Dedifferentiated amniotic fluid mesenchymal stem cell (primary cell): Measurements from ENCODE around the gene ERBB4.
A peak's percentile ranks its signal among the peaks of the same experiment; 100 is the strongest.

Source experiments
- DNase-seq: peaks from one replicate; pipeline ENCODE4 v3.0.0-alpha.2; 2016; ENCODE audit errors: extremely low spot score

The ERBB4 gene

GRCh38 chr2:211836409-211836808 lies 702.2 kb downstream of the ERBB4 start:
- DNase-seq, result no peak

GRCh38 chr2:211835695-211836094 lies 702.9 kb downstream of the ERBB4 start:
- DNase-seq, result no peak

- no peak for DNase-seq
These were observed 704.9 kb downstream of the ERBB4 start for GRCh38 chr2:211833582-211834279.

- DNase-seq, result no peak
These were observed 708.9 kb downstream of the ERBB4 start for GRCh38 chr2:211829725-211830124.

- DNase-seq, result no peak
These were observed 714.6 kb downstream of the ERBB4 start for GRCh38 chr2:211823886-211824479.

- no peak for DNase-seq
These were observed 715.8 kb downstream of the ERBB4 start for GRCh38 chr2:211822686-211823335.

GRCh38 chr2:211816754-211817153 lies 721.8 kb downstream of the ERBB4 start:
- DNase-seq, result no peak

- DNase-seq, result no peak
These were observed 726.0 kb downstream of the ERBB4 start for GRCh38 chr2:211812587-211812986.

- no peak for DNase-seq
These were observed 735.9 kb downstream of the ERBB4 start for GRCh38 chr2:211802666-211803065.

- DNase-seq, result no peak
These were observed 738.6 kb downstream of the ERBB4 start for GRCh38 chr2:211800001-211800400.

GRCh38 chr2:211798868-211799267 lies 739.7 kb downstream of the ERBB4 start:
- no peak for DNase-seq

- no peak for DNase-seq
These were observed 744.9 kb downstream of the ERBB4 start for GRCh38 chr2:211793690-211794089.

GRCh38 chr2:211789982-211790381 lies 748.6 kb downstream of the ERBB4 start:
- no peak for DNase-seq

- DNase-seq, result no peak
These were observed 771.9 kb downstream of the ERBB4 start for GRCh38 chr2:211766689-211767088.

GRCh38 chr2:211762479-211762878 lies 776.1 kb downstream of the ERBB4 start:
- DNase-seq, result no peak

GRCh38 chr2:211760103-211760502 lies 778.5 kb downstream of the ERBB4 start:
- no peak for DNase-seq

- peak; percentile 36 for DNase-seq
These were observed 782.3 kb downstream of the ERBB4 start for GRCh38 chr2:211756266-211756665.

GRCh38 chr2:211755187-211755586 lies 783.4 kb downstream of the ERBB4 start:
- DNase-seq, result no peak

GRCh38 chr2:211751848-211752247 lies 786.8 kb downstream of the ERBB4 start:
- DNase-seq, result no peak

- no peak for DNase-seq
These were observed 790.3 kb downstream of the ERBB4 start for GRCh38 chr2:211748339-211748738.

GRCh38 chr2:211745295-211746097 lies 793.1 kb downstream of the ERBB4 start:
- DNase-seq, result peak; percentile 74

GRCh38 chr2:211744379-211744778 lies 794.2 kb downstream of the ERBB4 start:
- no peak for DNase-seq
